ENCODE data around the gene SUPT5H. TPM values are rescaled to one million over a fixed set of nuclear protein-coding genes. Genes with fewer than 3 reads are reported as not detected.

SUPT5H gene
- polyA plus RNA-seq, 1 donor from 2014 or later, result 92.5 TPM

- no peaks in the 10 kb centered on the region for H3F3A ChIP-seq (ENCODE audit: insufficient read depth, low read length, poor library complexity, severe bottlenecking)
- no peak overlapping the region for H3K4me3 ChIP-seq (ENCODE audit: low read length)
- no peak overlapping the region for H3K9ac ChIP-seq (ENCODE audit: low read length)
- TF ChIP-seq EZH2 (IDR thresholded peaks at IDR 0.05; ENCODE audit: borderline replicate concordance, insufficient read depth, low read length, poor library complexity, severe bottlenecking) (no peak), EP300 (conservative IDR thresholded peaks at IDR 0.05; ENCODE audit: poor library complexity, severe bottlenecking) (no peak), RAD21 (conservative IDR thresholded peaks at IDR 0.05) (no peak)
- H4K20me1 ChIP-seq (ENCODE audit: insufficient read depth), result no peaks in the 10 kb centered on the region
- H3K79me2 ChIP-seq (replicated peaks; ENCODE audit: insufficient read depth, low read length), result peaks cover 5% of the 10 kb centered on the region
- H3K9me3 ChIP-seq (ENCODE audit: low read length), result no peaks in the 10 kb centered on the region
- no peak overlapping the region for H2AFZ ChIP-seq (ENCODE audit: low read depth, low read length)
- H3K27me3 ChIP-seq (ENCODE audit: insufficient read depth, low read depth, low read length), result no peaks in the 10 kb centered on the region
- no peaks in the 10 kb centered on the region for H3K36me3 ChIP-seq (ENCODE audit: insufficient read depth, low read length)
- H3K9me2 ChIP-seq (ENCODE audit: insufficient read depth, low read length), result no peaks in the 10 kb centered on the region
- H3K27ac ChIP-seq (ENCODE audit: low read length), result no peak overlapping the region
- H3K4me2 ChIP-seq (ENCODE audit: low read length), result no peak overlapping the region
These were observed 24.6 kb upstream of the SUPT5H start for GRCh38 chr19:39420769-39421168.

DNA sequence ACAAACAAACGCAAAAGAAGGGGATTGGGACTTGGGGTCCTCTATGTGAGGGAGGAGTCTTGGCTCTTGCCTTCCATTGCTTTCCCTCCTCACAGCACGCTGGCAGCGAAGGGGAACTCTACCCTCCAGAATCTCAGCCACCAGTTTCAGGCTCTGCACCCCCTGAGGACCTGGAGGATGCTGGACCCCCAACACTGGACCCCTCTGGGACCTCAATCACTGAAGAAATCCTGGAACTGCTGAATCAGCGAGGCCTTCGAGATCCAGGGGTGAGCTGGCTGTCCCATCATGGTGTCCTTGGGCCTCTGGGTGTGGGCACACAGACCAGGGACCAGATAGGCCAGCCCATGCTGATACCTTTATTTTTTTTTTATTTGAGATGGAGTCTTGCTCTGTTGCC, 23.4 kb upstream of the SUPT5H start:
- Histone ChIP-seq H3K9ac (ENCODE audit: low read length) (no peak overlapping the region), H3K4me2 (ENCODE audit: low read length) (no peak overlapping the region), H3K9me3 (ENCODE audit: low read length) (no peaks in the 10 kb centered on the region), H3F3A (ENCODE audit: insufficient read depth, low read length, poor library complexity, severe bottlenecking) (no peaks in the 10 kb centered on the region), H3K79me2 (replicated peaks; ENCODE audit: insufficient read depth, low read length) (no peaks in the 10 kb centered on the region), H3K27ac (ENCODE audit: low read length) (no peak overlapping the region), H3K4me3 (ENCODE audit: low read length) (no peak overlapping the region), H3K9me2 (ENCODE audit: insufficient read depth, low read length) (no peaks in the 10 kb centered on the region), H3K36me3 (ENCODE audit: insufficient read depth, low read length) (no peaks in the 10 kb centered on the region), H4K20me1 (ENCODE audit: insufficient read depth) (no peaks in the 10 kb centered on the region), H3K27me3 (ENCODE audit: insufficient read depth, low read depth, low read length) (no peaks in the 10 kb centered on the region), H2AFZ (ENCODE audit: low read depth, low read length) (no peak overlapping the region)
- TF ChIP-seq RAD21 (conservative IDR thresholded peaks at IDR 0.05) (no peak), TAF1 (IDR thresholded peaks at IDR 0.05; ENCODE audit: low read depth) (no peak), POLR2AphosphoS5 (IDR thresholded peaks at IDR 0.05) (no peak), MXI1 (conservative IDR thresholded peaks at IDR 0.05; ENCODE audit: poor library complexity, severe bottlenecking) (no peak), SMC3 (conservative IDR thresholded peaks at IDR 0.05; ENCODE audit: poor library complexity) (no peak), REST (IDR thresholded peaks at IDR 0.05; ENCODE audit: borderline replicate concordance) (no peak), EZH2 (IDR thresholded peaks at IDR 0.05; ENCODE audit: borderline replicate concordance, insufficient read depth, low read length, poor library complexity, severe bottlenecking) (no peak), EP300 (conservative IDR thresholded peaks at IDR 0.05; ENCODE audit: poor library complexity, severe bottlenecking) (no peak)
- TF ChIP-seq, protein P1, sequence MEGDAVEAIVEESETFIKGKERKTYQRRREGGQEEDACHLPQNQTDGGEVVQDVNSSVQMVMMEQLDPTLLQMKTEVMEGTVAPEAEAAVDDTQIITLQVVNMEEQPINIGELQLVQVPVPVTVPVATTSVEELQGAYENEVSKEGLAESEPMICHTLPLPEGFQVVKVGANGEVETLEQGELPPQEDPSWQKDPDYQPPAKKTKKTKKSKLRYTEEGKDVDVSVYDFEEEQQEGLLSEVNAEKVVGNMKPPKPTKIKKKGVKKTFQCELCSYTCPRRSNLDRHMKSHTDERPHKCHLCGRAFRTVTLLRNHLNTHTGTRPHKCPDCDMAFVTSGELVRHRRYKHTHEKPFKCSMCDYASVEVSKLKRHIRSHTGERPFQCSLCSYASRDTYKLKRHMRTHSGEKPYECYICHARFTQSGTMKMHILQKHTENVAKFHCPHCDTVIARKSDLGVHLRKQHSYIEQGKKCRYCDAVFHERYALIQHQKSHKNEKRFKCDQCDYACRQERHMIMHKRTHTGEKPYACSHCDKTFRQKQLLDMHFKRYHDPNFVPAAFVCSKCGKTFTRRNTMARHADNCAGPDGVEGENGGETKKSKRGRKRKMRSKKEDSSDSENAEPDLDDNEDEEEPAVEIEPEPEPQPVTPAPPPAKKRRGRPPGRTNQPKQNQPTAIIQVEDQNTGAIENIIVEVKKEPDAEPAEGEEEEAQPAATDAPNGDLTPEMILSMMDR (IDR thresholded peaks at IDR 0.05; ENCODE audit: poor library complexity, severe bottlenecking), result no peak

Measured in neural cell (in vitro differentiated cells).